OCI-M2 (cell line): ENCODE data around the gene CRISPLD2.

Experiments used
- DNase-seq: peaks from one replicate; lab custom pipeline; 2025; ENCODE audit not compliant: unreplicated experiment; lab: John Stamatoyannopoulos, UW

The CRISPLD2 gene

GRCh38 chr16:84907051-84907450 is 87.3 kb downstream of the CRISPLD2 start:
- DNase-seq = no peak

GRCh38 chr16:84907575-84907974 is 87.8 kb downstream of the CRISPLD2 start:
- DNase-seq = no peak

DNA sequence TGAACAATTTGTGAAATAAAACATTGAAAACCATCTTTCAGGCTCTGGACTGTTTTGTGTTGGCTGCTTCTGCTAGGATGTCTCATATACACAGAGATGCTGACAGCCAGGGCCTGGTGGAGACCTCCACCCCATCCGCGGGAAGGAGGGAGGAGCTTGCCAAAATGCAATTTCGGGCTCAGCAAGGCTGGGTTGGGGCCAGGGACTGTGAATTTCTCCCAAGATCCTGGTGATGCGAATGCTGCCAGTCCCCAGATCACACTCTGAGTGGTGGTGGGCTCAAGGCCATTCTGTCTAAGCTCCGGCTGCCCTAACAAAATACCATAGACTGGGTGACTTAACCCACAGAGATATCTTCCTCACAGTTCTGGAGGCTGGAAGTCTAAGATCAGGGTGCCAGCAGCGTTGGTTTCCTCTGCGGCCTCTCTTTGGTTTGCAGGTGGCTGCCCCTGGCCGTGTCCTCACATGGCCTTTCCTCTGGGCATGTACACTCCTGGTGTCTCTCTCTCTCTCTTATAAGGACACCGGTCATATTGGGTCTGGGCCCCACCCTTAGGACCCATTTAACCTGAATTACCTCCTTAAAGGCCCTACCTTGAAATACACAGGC is 89.8 kb downstream of the CRISPLD2 start:
- DNase-seq = no peak

GRCh38 chr16:84911486-84912216 is 91.9 kb downstream of the CRISPLD2 start:
- DNase-seq = no peak

DNA sequence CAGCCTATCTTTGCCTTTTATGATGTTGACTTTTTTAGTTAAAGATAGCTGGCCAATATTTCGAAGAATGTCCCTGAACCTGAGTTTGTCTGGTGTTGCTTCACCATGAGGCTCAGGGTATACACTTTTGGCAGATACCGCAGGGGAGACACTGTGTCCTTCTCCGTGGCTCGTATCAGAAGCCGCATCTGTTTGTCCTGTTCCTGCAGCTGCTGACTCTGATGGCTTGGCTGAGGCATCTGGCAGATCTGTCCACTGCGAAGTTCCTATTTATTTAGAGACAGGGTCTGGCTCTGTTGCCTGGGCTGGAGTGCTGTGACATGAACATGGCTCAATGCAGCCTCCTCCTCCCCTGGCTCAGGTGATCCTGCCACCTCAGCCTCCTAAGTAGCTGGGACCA is 93.5 kb downstream of the CRISPLD2 start:
- no peak for DNase-seq

GRCh38 chr16:84914273-84914672 is 94.5 kb downstream of the CRISPLD2 start:
- DNase-seq = no peak

DNA sequence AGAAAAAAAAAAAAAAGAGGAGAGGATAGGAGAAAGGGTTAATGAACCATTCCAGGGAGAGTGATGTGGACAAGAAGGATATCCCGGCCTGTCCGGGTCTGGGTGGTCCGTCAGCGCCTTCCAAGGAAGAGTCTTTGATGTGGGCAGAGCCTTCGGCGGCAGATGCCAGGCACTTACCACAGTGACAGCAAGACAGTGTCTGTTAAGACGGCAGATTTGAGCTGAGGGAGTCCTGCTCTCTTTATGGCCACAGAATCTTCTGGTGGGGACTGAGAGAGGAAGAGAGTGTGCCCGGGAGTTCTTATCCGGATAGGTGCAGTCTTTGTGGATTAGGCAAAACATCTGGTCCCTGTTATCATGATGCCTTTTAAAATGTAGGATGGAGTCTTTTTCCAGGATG is 96.4 kb downstream of the CRISPLD2 start:
- DNase-seq = no peak

DNA sequence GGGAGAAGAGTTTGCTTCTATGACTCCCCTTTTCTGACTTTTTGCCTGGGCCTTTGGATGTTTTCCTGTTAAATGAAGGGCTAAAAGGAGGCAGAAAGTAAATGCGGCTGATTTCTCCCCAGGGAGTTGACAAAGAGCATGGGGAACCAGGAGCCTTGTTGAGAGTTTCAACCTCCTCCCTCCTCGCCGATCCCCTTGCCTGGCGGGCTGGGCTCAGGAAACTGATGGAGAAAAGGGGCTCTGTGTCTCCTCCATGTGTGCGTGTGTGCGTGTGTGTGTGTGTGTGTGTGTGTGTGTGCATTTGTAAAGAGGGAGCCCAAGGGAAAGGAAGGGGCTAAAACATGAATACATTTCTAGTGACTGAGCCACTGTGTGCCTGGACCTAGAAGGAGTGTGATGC is 97.1 kb downstream of the CRISPLD2 start:
- no peak for DNase-seq

DNA sequence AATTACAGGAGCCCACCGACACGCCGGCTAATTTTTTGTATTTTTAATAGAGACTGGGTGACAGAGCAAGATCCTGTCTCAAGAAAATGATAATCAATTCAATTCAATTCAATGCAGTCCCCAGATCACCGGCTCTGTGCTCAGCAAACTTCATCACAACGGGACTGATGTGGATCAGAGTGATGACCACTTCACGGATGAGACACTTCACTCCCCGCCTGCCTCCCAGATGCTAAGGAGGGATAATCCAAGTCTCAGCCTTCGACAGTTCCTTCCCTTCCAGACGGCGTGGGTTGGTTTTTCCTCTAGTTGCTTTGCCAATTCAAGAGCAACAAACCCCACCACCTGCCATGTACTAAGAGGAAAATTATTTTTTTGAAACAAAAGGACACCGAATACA is 97.7 kb downstream of the CRISPLD2 start:
- no peak for DNase-seq

- no peak for DNase-seq
These were observed 98.5 kb downstream of the CRISPLD2 start for GRCh38 chr16:84918006-84918909.

- DNase-seq = no peak
These were observed 99.5 kb downstream of the CRISPLD2 start for GRCh38 chr16:84919269-84919668.

GRCh38 chr16:84919708-84920107 is 99.9 kb downstream of the CRISPLD2 start:
- DNase-seq = no peak

DNA sequence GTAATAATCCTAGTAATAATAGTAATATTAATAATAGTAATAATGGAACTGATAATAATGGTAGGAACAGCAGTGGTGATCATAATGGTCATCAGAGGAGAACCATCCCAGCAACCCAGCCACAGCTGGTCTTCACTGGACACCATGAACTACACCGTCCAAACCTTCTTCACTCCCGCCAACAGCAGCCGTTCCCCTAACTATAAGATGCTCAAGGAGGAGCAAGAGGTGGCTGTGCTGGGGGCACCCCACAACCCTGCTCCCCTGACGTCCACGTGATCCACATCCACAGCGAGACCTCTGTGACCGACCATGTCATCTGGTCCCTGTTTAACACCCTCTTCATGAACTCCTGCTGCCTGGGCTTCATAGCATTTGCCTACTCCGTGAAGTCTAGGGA is 100.5 kb downstream of the CRISPLD2 start:
- no peak for DNase-seq

DNA sequence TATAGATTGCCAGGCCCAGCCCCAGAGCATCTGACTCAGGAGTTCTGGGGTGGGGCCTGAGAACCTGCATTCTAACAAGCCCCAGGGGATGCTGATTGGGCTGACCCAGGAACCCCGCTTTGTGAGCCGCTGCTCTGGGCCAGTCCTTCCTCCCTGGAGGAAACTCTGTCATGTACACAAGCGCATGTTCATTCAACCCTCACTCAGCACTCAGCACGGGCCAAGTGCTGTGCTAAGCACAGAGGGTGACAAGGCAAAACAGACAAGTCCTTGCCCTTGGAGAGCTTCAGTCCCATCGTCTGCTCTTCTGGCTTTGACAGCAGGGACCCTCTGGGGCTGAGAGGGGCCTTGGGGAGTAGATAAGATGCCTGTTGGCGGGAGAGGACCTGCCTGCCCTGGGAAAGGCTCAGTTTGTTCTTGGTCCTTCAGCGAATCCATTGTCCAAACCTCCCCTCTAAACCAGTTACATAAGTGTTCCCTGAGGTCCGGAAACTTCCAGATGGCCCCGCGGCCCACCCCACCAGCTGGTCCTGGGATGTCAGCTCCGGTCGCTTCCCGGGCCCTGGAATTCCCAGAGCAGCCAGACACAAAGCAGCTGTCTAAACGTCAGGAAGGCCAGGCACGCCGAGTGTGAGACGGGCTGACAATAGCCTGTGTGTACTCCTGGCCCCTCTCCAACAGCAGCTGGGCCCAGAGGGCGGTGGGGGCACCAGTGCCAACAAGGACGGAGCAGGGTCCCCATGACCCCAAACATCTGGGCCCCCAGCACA is 102.8 kb downstream of the CRISPLD2 start:
- DNase-seq = no peak

DNA sequence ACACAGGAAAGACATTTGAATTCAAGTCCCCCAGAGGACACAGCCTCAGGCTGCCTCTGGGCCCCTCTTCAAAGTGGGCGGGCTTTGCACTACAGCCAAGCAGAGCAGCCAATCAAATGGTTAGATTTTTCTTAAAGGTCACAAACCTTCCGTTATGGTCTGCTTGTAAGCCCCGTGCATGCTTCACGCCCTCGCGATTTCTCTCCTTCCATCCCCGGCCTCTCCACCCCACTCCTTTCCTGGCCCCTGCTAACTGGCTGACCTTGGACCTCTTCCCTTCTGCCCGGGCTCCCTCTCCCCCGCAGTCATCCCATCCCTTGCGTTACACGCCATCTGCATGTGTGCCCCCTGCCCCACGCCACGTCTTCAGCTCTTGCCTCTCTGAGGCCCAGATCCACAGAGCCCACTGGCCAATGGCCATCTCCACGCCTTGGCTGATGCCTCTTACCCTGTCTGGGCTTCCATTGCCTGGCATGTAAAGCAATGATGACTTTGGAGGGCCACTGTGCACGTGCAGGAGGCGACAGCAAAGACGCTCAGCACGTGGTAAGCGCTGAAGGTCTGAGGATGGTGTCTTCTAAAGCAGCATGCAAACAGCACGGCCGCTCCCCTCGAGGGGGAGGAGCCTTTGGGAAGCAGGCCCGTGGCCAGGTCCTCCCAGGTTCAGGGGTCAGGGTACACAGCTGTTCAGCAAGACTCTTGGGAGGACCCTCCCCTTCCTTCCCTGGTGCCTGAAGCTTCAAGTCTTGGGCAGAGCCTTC is 104.7 kb downstream of the CRISPLD2 start:
- DNase-seq = no peak

DNA sequence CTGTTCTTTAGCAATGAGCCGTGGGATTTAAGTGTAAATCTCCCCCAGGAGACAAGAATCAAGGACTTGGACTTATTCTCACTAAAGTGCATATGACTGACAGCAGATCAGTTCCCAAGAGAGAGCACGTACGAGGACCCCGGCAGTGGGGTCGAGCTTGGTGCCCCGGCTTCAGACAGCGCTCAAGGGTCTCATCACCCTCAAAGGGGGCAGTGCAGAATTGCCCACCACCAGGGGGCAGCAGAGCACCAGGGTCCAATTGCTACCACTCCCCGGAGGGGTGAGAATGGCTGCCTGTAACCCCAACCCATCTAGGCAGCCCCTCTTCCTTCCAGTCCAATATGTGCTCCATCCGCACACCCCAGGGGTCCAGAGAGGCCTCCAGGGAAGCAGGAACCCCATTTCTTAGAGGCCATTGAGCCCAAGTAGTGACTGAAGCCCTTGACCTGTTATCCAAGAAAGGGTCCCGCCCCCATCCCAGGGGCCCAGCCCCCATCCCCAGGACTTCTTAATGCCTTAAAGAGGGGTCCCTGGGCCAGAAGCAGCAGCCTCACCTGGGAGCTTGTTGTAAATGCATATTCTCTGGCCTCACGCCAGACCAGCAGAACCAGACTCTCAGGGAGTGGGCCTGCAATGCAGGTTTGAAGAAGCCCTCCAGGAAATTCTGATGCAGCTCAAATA is 105.4 kb downstream of the CRISPLD2 start:
- peak; percentile 19 for DNase-seq

- DNase-seq = no peak
These were observed 106.1 kb downstream of the CRISPLD2 start for GRCh38 chr16:84925773-84926372.

DNA sequence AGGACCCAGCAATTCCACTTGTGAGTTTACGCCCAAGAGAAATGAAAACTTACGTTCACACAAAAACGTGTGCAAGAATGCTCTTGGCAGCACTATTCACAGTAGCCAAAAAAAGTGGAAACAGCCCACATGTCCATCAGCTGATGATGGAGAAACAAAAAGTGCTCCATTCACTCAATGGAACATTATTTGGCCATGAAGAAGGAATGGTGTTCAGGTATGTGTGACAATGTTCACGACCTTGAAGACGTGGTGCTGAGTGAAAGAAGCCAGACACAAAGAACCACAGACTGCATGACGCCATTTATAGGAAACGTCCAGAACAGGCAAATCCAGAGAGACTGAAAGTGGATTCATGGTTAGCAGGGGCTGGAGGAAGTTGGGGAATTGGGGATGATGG is 106.7 kb downstream of the CRISPLD2 start:
- no peak for DNase-seq
